Measurements from ENCODE around the gene PHETA1.

Gene PHETA1

DNA sequence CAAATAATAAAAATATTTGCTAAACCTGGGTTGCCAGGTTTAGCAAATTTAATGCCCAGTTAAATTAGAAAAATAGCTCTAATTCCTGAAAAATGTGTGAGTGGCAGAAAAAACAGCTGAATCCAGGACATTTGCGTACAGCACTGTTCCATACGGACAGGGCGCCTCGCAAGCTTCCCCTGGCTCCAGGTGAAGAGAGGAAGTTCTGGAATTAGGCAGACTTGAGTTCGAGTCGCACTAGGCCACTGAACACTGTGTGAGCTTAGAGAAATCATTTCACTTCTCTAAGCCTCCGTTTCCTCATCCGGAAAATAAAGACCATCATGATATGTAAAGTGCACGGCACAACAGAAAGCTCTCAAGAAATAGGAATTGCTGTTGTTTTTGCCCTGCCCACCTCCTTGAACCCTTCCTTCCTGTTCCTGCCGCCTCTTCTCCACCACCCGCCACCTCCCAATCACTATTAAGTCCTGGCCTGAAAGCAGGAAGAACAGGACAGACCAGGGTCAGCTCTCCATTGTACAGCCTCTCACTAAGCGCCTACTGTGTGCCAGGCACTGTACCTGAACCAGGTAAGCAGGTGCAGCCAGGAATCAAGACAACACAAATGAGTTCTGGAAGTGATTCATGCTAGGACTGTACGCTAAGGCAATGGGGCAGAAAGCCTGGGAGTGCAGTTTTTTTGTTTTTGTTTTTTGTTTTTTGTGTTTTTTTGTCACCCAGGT, 763 bp upstream of the PHETA1 start:
- no peak for DNase-seq (ENCODE audit: low spot score in 2 of 2)
- peaks cover 3% of the 10 kb centered on the region; the same call in 1 of the 2 replicates for H3K4me1 ChIP-seq
- H3K36me3 ChIP-seq (replicated peaks), result no peaks in the 10 kb centered on the region
- peak overlapping the region; percentile 62 for H3K4me3 ChIP-seq
- no peaks in the 10 kb centered on the region for H3K27me3 ChIP-seq (ENCODE audit: low read depth)
- in situ Hi-C loops (cut with MboI; ENCODE audit: low sequenced_read_pairs), result no loop called here
- H3K9me3 ChIP-seq, result no peaks in the 10 kb centered on the region

- in situ Hi-C loops (cut with MboI; ENCODE audit: low sequenced_read_pairs), result no loop called here
- H3K4me1 ChIP-seq, result peaks cover 3% of the 10 kb centered on the region; the same call in 1 of the 2 replicates
- H3K9me3 ChIP-seq, result no peaks in the 10 kb centered on the region
- DNase-seq (ENCODE audit: low spot score in 2 of 2), result peak in 1 of 2 experiments; percentile 30
- peak overlapping the region; percentile 62 for H3K4me3 ChIP-seq
- H3K36me3 ChIP-seq (replicated peaks), result no peaks in the 10 kb centered on the region
- no peaks in the 10 kb centered on the region for H3K27me3 ChIP-seq (ENCODE audit: low read depth)
Observed at GRCh38 chr12:111368291-111368787, 556 bp downstream of the PHETA1 start.

DNA sequence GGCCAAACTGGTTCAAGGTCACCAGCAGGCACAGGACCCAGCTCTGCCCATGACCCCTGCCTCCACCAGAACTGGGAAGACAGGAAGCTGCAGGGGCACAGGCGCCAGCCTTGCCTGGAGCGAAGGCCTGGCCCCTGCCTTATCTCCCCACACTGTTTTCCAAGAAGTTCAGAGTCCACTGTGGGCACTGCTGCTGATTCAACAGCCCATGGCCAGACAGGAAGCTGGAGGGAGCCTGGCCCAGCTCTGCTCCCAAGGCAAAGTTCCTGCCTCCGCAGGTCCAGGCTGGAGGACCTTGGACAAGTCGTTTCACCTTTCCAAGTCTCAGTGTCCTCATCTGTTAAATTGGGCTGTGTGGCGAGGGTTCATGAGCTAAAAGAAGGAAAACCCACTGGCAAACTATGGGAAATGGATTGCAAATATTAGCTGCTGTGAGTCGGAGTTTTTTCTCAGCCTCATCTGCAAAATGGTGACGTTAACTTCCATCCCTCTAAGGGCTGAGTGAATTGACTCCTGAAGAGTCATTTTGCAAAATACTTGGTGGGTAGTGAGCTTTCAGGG, 1.2 kb downstream of the PHETA1 start:
- DNase-seq (ENCODE audit: low spot score in 2 of 2), result no peak
- no peaks in the 10 kb centered on the region for H3K9me3 ChIP-seq
- peak overlapping the region; percentile 62 for H3K4me3 ChIP-seq
- no peaks in the 10 kb centered on the region for H3K36me3 ChIP-seq (replicated peaks)
- in situ Hi-C loops (cut with MboI; ENCODE audit: low sequenced_read_pairs), result no loop called here
- H3K27me3 ChIP-seq (ENCODE audit: low read depth), result no peaks in the 10 kb centered on the region
- peaks cover 3% of the 10 kb centered on the region; the same call in 1 of the 2 replicates for H3K4me1 ChIP-seq

- H3K27me3 ChIP-seq (ENCODE audit: low read depth), result no peaks in the 10 kb centered on the region
- in situ Hi-C loops (cut with MboI; ENCODE audit: low sequenced_read_pairs), result no loop called here
- peaks cover 3% of the 10 kb centered on the region; the same call in 1 of the 2 replicates for H3K4me1 ChIP-seq
- no peaks in the 10 kb centered on the region for H3K36me3 ChIP-seq (replicated peaks)
- no peak overlapping the region for H3K4me3 ChIP-seq
- no peaks in the 10 kb centered on the region for H3K9me3 ChIP-seq
- DNase-seq (ENCODE audit: low spot score in 2 of 2), result no peak
Observed at GRCh38 chr12:111366583-111366982, 2.3 kb downstream of the PHETA1 start.

DNA sequence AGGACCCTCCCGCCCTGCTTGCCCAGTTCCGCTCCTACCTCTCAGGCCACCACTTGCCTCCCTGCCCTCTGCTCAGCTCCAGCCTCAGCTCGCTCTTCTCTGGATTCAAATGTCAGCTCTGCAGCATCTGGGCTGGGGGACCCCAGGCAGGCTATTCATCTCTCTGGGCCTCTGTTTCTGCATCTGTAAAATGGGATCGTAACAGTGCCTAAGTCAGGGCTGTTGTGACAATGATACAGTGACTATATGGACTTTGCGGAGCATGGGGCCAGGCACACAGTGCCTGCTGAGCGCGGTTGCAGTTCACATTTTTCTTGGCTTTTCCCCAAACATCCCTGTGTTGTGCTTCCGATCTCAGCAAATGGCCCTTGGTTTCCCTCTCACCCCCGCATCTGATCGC, 2.8 kb downstream of the PHETA1 start:
- no peaks in the 10 kb centered on the region for H3K36me3 ChIP-seq (replicated peaks)
- no peaks in the 10 kb centered on the region for H3K9me3 ChIP-seq
- peaks cover 3% of the 10 kb centered on the region; the same call in 1 of the 2 replicates for H3K4me1 ChIP-seq
- no peaks in the 10 kb centered on the region for H3K27me3 ChIP-seq (ENCODE audit: low read depth)
- H3K4me3 ChIP-seq, result no peak overlapping the region
- in situ Hi-C loops (cut with MboI; ENCODE audit: low sequenced_read_pairs), result no loop called here
- DNase-seq (ENCODE audit: low spot score in 2 of 2), result no peak

DNA sequence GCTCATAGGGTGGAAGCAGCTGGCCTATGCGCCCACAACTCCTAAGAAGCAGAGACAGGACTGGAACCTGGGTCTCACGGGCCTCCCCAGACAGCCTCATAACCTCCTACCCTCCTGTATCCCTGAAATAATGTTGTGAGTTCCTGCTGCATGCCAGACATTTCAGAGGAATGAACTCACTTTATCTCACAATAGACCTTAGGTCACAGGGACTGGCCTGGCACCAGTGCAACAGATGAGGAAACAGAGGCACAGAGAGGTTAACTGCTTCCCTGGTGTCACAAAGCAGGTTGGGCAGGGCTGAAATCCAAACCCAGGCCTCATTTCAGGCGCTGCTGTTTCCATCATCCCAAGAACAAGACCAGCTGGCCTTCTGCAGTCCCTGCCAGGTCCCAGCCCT, 5.3 kb downstream of the PHETA1 start:
- Histone ChIP-seq H3K27me3 (ENCODE audit: low read depth) (no peaks in the 10 kb centered on the region), H3K4me1 (peaks cover 3% of the 10 kb centered on the region; the same call in 1 of the 2 replicates)
- DNase-seq (ENCODE audit: low spot score in 2 of 2), result no peak

DNA sequence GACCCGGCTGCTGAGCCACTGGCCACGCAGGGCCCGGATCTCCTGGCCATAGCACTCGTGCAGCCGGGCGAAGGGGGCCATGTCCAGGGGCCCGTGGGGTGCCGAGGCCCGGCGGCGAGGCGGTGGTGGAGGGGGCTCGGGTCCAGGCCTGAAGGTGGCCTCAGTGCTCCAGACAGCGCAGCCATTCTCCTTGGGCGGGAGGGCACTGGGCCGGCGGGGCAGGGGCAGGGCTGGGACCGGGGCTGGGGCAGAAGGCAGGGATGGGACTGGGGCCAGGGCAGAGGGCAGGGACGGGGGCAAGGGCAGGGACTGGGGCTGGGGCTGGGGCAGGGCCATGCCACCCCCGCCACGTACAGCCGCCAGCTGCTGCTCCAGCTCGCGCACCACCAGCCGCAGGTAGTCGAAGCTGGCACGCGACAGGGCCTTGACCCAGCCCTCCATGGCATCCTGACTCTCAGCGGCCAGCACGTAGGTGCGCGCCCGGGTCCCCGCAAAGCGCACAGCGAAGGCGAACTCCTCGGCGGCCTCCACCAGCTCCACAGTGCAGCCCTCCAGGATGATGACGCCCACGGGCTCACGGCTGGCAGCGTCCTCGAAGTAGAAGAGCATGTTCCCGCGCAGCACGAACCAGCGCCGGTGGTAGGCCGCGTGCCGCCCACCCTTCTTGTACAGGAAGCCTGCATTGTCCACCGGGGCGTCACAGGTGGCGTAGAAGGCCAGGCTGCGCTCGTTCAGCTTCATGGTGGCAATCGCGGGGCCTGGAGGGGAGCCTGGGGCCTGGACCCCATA, 6.0 kb downstream of the PHETA1 start:
- in situ Hi-C loops (cut with MboI; ENCODE audit: low sequenced_read_pairs), result no loop called here
- Histone ChIP-seq H3K36me3 (replicated peaks) (no peaks in the 10 kb centered on the region), H3K4me1 (peaks cover 3% of the 10 kb centered on the region; the same call in 1 of the 2 replicates), H3K9me3 (no peaks in the 10 kb centered on the region), H3K27me3 (ENCODE audit: low read depth) (no peaks in the 10 kb centered on the region), H3K4me3 (no peak overlapping the region)
- no peak for DNase-seq (ENCODE audit: low spot score in 2 of 2)

More for the DNA sequence above, 5.3 kb downstream of the PHETA1 start:
- Histone ChIP-seq H3K9me3 (no peaks in the 10 kb centered on the region), H3K36me3 (replicated peaks) (no peaks in the 10 kb centered on the region), H3K4me3 (no peak overlapping the region)
- in situ Hi-C loops (cut with MboI; ENCODE audit: low sequenced_read_pairs), result no loop called here

DNA sequence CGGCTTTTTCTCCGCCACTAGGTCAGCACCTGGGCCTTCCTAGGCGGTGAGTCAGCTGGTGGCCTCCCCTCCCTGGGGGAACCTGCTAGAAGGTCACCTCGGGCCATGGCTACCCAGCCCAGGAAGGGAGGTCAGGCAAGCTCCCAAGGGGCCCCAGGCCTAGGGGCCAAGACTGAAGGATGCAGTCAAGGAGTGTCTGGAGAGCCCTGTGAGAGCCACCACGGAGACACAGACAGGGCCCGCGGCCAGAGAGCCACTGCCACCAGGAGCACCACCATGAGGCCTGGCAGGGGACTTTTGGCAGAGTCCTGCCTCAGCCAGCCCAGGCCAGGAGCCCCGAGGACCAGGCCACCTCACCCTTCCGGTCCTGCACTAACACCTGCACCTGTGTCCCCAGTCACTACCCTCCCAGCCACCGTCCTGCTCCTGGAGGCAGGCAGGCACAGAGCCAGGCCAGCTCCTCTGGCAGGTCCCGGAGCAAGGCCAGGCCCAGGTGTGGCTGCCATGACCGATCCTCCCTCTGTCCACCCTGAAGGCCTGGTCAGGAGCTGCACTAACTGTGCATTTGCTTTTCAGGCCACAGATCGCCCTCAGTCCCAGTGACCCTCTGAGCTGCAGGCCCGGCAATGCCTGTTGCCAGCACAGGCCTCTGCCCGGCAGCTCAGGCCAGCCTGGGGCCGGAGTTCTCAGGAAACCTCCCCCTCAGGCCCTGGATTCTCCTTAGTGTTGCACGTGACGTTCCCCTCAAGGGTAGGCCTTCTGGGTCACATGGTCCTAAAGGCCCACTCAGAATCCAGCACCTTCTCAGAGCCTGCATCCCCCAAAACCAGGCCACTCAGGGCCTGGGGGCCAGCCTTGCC, 6.9 kb downstream of the PHETA1 start:
- DNase-seq (ENCODE audit: low spot score in 2 of 2), result no peak
- Histone ChIP-seq H3K9me3 (no peaks in the 10 kb centered on the region), H3K27me3 (ENCODE audit: low read depth) (no peaks in the 10 kb centered on the region), H3K36me3 (replicated peaks) (no peaks in the 10 kb centered on the region), H3K4me1 (no peaks in the 10 kb centered on the region), H3K4me3 (no peak overlapping the region)
- in situ Hi-C loops (cut with MboI; ENCODE audit: low sequenced_read_pairs), result no loop called here

- Histone ChIP-seq H3K9me3 (no peaks in the 10 kb centered on the region), H3K27me3 (ENCODE audit: low read depth) (no peaks in the 10 kb centered on the region), H3K36me3 (replicated peaks) (no peaks in the 10 kb centered on the region), H3K4me1 (no peaks in the 10 kb centered on the region), H3K4me3 (no peak overlapping the region)
- no peak for DNase-seq (ENCODE audit: low spot score in 2 of 2)
- in situ Hi-C loops (cut with MboI; ENCODE audit: low sequenced_read_pairs), result no loop called here
Observed at GRCh38 chr12:111361073-111361716, 7.7 kb downstream of the PHETA1 start.

DNA sequence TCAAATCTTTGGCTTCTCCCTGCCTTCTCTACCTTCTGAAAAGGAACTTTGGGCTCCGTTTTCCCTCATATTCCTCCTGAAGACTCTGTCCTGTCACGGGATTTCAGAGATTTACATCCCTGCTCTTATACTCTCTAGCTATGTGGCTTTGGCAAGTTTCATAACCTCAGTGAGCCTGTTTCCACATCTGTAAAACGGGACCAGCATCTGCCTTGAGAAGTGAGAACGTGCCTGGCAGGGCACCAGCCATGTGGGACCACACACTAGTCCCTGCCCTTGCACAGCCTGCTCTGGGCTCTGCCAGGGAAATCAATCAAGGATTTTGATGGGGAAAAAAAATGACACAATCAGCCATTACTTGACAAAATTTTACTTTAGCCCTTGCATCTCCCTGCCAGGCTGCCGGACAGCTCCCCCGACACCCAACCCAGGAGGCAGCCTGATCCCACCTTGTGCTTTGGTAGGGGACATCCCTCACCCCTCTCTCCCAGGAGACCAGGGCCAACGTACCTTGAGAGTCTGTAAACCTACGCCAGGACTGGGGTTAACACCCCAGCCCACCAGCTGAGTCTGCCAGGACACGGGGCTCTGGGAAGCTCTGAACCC, 8.5 kb downstream of the PHETA1 start:
- no peak overlapping the region for H3K4me3 ChIP-seq
- no peaks in the 10 kb centered on the region for H3K9me3 ChIP-seq
- no peak for DNase-seq (ENCODE audit: low spot score in 2 of 2)
- in situ Hi-C loops (cut with MboI; ENCODE audit: low sequenced_read_pairs), result no loop called here
- no peaks in the 10 kb centered on the region for H3K36me3 ChIP-seq (replicated peaks)
- no peaks in the 10 kb centered on the region for H3K4me1 ChIP-seq
- no peaks in the 10 kb centered on the region for H3K27me3 ChIP-seq (ENCODE audit: low read depth)

GRCh38 chr12:111359914-111360276, 9.0 kb downstream of the PHETA1 start:
- H3K4me3 ChIP-seq, result no peak overlapping the region
- in situ Hi-C loops (cut with MboI; ENCODE audit: low sequenced_read_pairs), result no loop called here
- H3K9me3 ChIP-seq, result no peaks in the 10 kb centered on the region
- no peaks in the 10 kb centered on the region for H3K4me1 ChIP-seq
- H3K36me3 ChIP-seq (replicated peaks), result no peaks in the 10 kb centered on the region
- DNase-seq (ENCODE audit: low spot score in 2 of 2), result no peak
- no peaks in the 10 kb centered on the region for H3K27me3 ChIP-seq (ENCODE audit: low read depth)

DNA sequence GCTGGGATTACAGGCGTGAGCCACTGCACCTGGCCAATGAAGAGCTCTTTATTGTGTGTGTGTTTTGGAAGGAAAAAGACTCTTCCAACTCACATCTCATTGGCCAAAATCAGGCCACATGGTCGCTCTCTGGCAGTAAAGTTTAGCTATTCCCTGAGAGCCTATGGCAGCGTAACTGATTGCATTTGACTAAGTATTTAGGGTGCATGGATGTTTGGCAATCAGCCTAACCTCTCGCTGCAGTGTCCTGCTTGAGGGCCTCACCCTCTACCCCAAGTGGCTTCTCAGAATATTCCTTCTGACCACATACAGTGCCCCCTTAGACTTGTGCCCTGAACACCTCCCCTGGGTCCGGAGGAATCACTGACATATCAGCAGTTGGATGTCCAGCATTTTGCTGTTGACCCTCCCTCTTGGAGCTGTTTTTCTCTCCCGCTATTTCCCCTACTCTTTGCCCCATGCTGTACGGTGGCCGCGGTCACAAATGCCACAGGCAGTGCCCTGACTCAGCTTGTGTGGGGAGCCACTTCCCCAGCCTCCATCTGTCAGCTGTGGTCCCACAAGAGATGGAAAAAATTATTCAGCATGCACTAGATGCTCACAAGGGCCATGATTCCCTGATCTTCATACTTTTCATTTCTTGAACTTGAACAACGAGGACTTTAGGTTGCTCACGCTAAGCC, 9.5 kb downstream of the PHETA1 start:
- H3K9me3 ChIP-seq, result no peaks in the 10 kb centered on the region
- no peaks in the 10 kb centered on the region for H3K4me1 ChIP-seq
- no peak for DNase-seq (ENCODE audit: low spot score in 2 of 2)
- no peak overlapping the region for H3K4me3 ChIP-seq
- in situ Hi-C loops (cut with MboI; ENCODE audit: low sequenced_read_pairs), result no loop called here
- no peaks in the 10 kb centered on the region for H3K27me3 ChIP-seq (ENCODE audit: low read depth)
- no peaks in the 10 kb centered on the region for H3K36me3 ChIP-seq (replicated peaks)
